Measurements from ENCODE around the gene PIEZO2.
"Not testable (repeated sequence)": the region's sequence is repeated elsewhere in the genome, so short reads cannot be mapped to it uniquely, and the experiment has no call there.

The PIEZO2 gene

DNA sequence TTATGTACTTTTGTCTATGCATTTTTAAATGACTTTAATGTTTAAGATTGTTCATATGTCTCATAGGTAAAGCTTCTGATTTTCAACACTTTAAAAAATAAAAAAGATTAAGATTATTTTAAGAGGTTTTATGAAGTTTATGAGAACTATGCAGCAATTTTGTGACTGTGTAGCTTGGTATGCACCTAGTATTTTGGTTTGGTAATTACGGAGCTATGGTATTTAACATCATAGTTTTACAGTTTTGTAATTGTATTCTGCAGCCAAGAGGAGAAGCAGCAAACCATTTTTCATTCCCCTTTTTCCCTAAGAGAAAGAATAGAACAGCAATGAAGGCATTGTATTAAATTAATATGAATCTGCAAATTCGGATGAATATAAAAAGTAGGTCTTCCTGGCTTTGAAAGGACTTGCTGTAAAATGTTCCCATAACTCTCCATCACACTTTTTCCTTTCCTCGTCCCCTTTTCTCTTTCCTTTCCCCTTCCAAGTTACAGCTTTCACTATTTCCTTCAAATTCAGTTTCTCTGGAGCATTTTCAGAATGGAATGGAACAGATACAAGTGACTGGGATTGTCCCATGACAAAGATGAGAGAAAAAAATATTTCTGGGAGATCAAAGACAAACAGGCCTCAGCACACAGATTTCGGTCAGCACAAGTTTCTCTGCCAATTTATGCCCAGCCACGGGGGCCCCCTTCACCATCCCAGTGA lies 26.1 kb upstream of the PIEZO2 start:
- no peak for DNase-seq (ENCODE audit: low read depth)
- TF ChIP-seq, protein P1, sequence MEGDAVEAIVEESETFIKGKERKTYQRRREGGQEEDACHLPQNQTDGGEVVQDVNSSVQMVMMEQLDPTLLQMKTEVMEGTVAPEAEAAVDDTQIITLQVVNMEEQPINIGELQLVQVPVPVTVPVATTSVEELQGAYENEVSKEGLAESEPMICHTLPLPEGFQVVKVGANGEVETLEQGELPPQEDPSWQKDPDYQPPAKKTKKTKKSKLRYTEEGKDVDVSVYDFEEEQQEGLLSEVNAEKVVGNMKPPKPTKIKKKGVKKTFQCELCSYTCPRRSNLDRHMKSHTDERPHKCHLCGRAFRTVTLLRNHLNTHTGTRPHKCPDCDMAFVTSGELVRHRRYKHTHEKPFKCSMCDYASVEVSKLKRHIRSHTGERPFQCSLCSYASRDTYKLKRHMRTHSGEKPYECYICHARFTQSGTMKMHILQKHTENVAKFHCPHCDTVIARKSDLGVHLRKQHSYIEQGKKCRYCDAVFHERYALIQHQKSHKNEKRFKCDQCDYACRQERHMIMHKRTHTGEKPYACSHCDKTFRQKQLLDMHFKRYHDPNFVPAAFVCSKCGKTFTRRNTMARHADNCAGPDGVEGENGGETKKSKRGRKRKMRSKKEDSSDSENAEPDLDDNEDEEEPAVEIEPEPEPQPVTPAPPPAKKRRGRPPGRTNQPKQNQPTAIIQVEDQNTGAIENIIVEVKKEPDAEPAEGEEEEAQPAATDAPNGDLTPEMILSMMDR (IDR thresholded peaks at IDR 0.05; ENCODE audit: insufficient read depth, low read depth, low read length, missing control alignments) = no peak
- H3K4me3 ChIP-seq (ENCODE audit: low read length) = no peak overlapping the region

DNA sequence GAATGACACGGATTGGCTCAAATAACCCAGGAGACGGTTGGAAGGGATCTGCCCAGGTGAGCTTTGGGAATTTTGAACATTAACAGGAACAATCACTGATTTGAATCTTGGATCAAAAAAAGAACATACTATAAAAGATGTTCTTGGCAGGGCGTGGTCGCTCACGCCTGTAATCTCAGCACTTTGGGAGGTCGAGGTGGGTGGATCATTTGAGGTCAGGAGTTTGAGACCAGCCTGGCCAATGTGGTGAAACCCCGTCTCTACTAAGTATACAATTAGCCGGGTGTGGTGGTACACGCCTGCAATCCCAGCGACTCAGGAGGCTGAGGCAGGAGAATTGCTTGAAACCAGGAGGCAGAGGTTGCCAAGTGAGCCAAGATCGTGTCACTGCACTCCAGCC lies 24.8 kb upstream of the PIEZO2 start:
- DNase-seq (ENCODE audit: low read depth); H3K4me3 ChIP-seq (ENCODE audit: low read length): not testable (repeated sequence)

DNA sequence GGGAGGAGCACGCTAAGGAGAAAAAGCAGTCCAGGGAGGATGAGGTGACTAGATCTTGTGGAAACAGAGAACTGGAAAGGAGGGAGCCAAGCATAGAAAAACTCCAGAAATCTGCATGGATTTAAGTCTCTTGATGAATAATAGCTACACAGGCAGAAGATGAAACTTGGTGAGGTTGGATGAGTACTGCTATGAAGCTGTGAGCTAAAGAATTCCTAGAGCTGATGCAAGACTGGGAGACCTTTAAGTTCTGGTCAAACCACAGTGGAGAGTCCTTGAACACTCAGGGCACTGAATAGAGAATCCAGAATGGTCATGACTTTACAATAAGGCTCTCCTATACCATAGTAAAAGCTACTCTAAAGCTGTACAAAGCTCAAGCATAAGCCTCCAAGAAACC lies 18.4 kb upstream of the PIEZO2 start:
- no peak for DNase-seq (ENCODE audit: low read depth)
- no peak overlapping the region for H3K4me3 ChIP-seq (ENCODE audit: low read length)
- TF ChIP-seq, protein P1 (IDR thresholded peaks at IDR 0.05; ENCODE audit: insufficient read depth, low read depth, low read length, missing control alignments) = no peak

DNA sequence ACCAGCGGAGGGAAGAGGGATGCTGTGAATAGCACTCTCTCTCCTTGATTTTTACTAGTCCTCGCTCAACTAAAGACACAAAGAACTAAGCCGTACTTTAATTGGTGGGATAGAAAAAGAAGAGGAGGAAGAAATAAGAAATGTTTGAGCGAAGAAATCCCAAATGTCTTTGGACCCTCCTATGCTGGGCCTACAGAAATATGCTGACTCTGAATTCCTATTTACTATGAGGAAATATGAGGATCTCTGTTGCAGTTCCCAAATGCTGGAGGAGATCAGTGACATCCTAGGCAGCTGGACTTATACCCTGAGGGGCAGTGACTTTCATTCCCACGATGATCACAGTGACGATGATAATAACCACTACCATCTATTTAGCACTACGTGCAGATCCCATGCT lies 16.6 kb upstream of the PIEZO2 start:
- DNase-seq (ENCODE audit: low read depth) = no peak
- TF ChIP-seq, protein P1 (IDR thresholded peaks at IDR 0.05; ENCODE audit: insufficient read depth, low read depth, low read length, missing control alignments) = no peak
- H3K4me3 ChIP-seq (ENCODE audit: low read length) = no peak overlapping the region

DNA sequence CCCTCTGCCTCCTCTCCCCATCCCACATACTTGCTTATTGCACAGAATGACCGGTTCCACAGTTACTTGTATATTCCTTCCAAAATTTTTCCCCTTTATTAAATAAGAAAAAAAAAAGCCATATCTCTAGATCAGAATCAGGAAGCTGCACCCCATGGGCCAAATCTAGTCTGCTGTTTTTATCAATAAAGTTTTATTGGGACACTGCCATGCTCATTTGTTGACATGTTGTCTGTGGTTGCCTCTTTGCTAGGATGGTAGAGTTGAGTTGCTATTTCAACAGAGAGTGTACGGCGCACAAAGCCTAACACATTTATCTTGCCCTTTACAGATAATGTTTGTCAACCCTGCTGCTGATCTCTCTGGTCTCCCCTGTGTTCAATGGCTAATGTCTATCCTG lies 15.8 kb upstream of the PIEZO2 start:
- no peak for DNase-seq (ENCODE audit: low read depth)
- no peak overlapping the region for H3K4me3 ChIP-seq (ENCODE audit: low read length)
- TF ChIP-seq, protein P1 (IDR thresholded peaks at IDR 0.05; ENCODE audit: insufficient read depth, low read depth, low read length, missing control alignments) = no peak

DNA sequence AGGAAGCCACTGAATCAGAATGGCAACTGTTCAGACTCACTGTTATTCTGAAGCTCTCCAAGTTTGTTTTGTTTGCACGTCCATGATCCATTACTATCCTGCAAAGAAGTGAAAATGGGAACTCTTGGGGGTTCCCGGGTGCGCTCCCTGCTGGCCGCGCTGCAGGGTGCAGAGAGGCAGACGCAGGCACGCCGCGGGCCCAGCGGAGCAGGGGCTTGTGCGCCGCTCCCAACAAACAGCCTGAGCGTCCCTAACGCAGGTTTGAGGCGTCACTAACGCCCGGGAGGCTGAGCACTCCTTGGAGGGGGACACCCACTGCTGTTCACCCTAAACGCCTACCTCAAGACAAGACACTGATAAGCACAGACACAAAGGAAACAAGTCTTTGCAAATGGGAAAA lies 14.3 kb upstream of the PIEZO2 start:
- H3K4me3 ChIP-seq (ENCODE audit: low read length) = no peak overlapping the region
- TF ChIP-seq, protein P1 (IDR thresholded peaks at IDR 0.05; ENCODE audit: insufficient read depth, low read depth, low read length, missing control alignments) = no peak
- DNase-seq (ENCODE audit: low read depth) = no peak

DNA sequence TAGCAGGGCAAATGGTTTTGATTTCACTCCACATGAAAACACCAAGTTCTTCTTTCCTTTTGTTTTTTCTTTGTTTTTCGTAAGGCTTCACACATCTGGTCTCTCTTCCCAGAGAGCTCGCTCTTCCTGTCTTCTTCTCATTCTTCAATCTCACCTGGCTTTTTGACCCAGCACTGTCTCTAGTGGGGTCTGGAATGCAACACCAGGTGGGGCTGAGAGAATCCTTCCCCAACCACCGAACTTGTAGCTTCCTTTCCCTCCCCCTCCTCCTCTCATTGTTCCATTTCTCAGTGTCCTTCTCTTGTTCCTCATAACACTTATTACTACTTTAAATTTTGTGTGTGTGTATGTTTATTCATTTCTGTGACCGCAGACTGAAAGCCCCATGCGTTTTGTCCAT lies 13.5 kb upstream of the PIEZO2 start:
- no peak overlapping the region for H3K4me3 ChIP-seq (ENCODE audit: low read length)
- TF ChIP-seq, protein P1 (IDR thresholded peaks at IDR 0.05; ENCODE audit: insufficient read depth, low read depth, low read length, missing control alignments) = no peak
- no peak for DNase-seq (ENCODE audit: low read depth)
